DND-41 (cell line): Measurements from ENCODE around the gene PAX2.

Experiments
- ATAC-seq: fragments of 200-7000 bp; cut with Tn5 transposase; 3 replicates; pipeline ENCODE4 v1.9.1; 2021; ENCODE audit warnings: low read depth; ENCODE audit not compliant: insufficient read depth
- DNase-seq: peaks from one replicate; pipeline ENCODE4 v3.0.0-alpha.2; 2020
- H2AFZ ChIP-seq: 2 replicates; pipeline ENCODE4 v1.6.0; 2012; ENCODE audit warnings: low read depth, low read length
- H3K27ac ChIP-seq: 2 replicates; pipeline ENCODE4 v1.5.1; 2012; ENCODE audit warnings: low read length, inconsistent platforms
- H3K27me3 ChIP-seq: fragments of 200-600 bp; sonication (generic); 2 replicates; pipeline ENCODE4 v1.6.0; 2012; ENCODE audit warnings: low read length, mild to moderate bottlenecking, inconsistent platforms; ENCODE audit not compliant: insufficient read depth, poor library complexity
- H3K36me3 ChIP-seq: 2 replicates; pipeline ENCODE4 v1.5.1; 2012; ENCODE audit warnings: low read length, inconsistent platforms; ENCODE audit not compliant: insufficient read depth
- H3K4me1 ChIP-seq: 2 replicates; pipeline ENCODE4 v1.5.1; 2012; ENCODE audit warnings: mild to moderate bottlenecking, low read length; ENCODE audit not compliant: insufficient read depth
- H3K4me2 ChIP-seq: 2 replicates; pipeline ENCODE4 v1.6.0; 2012; ENCODE audit warnings: mild to moderate bottlenecking, moderate library complexity, low read length, inconsistent platforms; ENCODE audit not compliant: insufficient read depth
- H3K4me3 ChIP-seq, 2 experiments: fragments of 200-600 bp in 1 of 2; shearing (Covaris generic) in 1 of 2; 2 replicates each; pipeline ENCODE4 v1.5.1; 2012 to 2016; ENCODE audit warnings: inconsistent platforms in 2 of 2, low read length in 2 of 2, mild to moderate bottlenecking in 2 of 2, low read depth in 1 of 2, moderate library complexity in 1 of 2
- H3K79me2 ChIP-seq: 2 replicates; pipeline ENCODE4 v1.6.0; 2012; ENCODE audit warnings: low read length, inconsistent platforms; ENCODE audit not compliant: insufficient read depth
- H3K9ac ChIP-seq: 2 replicates; pipeline ENCODE4 v1.6.0; 2012; ENCODE audit warnings: low read depth, mild to moderate bottlenecking, inconsistent platforms, low read length, moderate library complexity
- H3K9me3 ChIP-seq: 2 replicates; pipeline ENCODE4 v1.5.1; 2012; ENCODE audit warnings: low read length, moderate library complexity, mild to moderate bottlenecking, inconsistent platforms; ENCODE audit not compliant: insufficient read depth, severe bottlenecking
- H4K20me1 ChIP-seq: 2 replicates; pipeline ENCODE4 v1.6.0; 2012; ENCODE audit warnings: low read length; ENCODE audit not compliant: insufficient read depth
- CTCF ChIP-seq: IDR thresholded peaks from 2 replicates; pipeline ENCODE4 v1.5.1; 2012; ENCODE audit warnings: borderline replicate concordance, low read length, moderate library complexity, mild to moderate bottlenecking; ENCODE audit not compliant: poor library complexity, severe bottlenecking; ENCODE audit errors: extremely low read depth
- EZH2 ChIP-seq: IDR thresholded peaks from 3 replicates; pipeline ENCODE4 v1.6.1; 2012; ENCODE audit warnings: borderline replicate concordance, low read depth, mild to moderate bottlenecking, moderate library complexity, low read length, inconsistent platforms; ENCODE audit not compliant: severe bottlenecking

PAX2 gene

GRCh38 chr10:100788002-100788903 lies 42.9 kb downstream of the PAX2 start:
- peaks cover 27% of the 10 kb centered on the region for H3K27me3 ChIP-seq
- H3K36me3 ChIP-seq, result no peaks in the 10 kb centered on the region
- no peak for TF ChIP-seq CTCF
- no peak overlapping the region for H3K27ac ChIP-seq
- no peaks in the 10 kb centered on the region for H3K79me2 ChIP-seq
- no peak overlapping the region for H3K4me3 ChIP-seq
- H2AFZ ChIP-seq, result no peak overlapping the region
- no peaks in the 10 kb centered on the region for H3K9me3 ChIP-seq
- no peak overlapping the region for H3K9ac ChIP-seq
- peaks cover 5% of the 10 kb centered on the region; the same call in 1 of the 2 replicates for H4K20me1 ChIP-seq
- no peak overlapping the region for H3K4me2 ChIP-seq
- no peak for ATAC-seq
- no peak for DNase-seq
- H3K4me1 ChIP-seq, result no peaks in the 10 kb centered on the region

DNA sequence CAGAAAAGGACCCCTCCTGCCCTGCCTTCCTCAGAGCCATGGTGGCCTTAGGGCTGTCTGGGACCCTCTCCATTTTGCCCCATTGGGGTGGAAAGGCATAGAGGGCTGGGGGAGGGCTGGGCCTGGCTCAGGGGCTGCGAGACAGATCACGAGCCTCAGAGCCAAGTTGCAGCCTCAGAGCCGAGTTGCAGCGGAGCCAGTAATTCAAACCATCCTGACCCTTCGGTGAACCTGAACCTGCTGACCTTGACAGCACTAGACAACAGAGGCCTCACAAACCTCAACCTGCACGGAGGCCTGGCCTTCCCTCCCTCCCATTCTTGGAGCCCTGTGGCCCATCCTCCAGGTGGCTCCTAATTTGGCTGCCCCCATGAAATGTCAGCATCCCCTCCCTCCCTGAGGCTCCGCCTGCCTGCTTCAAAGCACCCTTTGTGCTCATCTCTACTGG lies 45.4 kb downstream of the PAX2 start:
- DNase-seq (no peak), ATAC-seq (no peak)
- H3K79me2 ChIP-seq, result no peaks in the 10 kb centered on the region
- H3K4me3 ChIP-seq, result no peak overlapping the region
- H3K36me3 ChIP-seq, result no peaks in the 10 kb centered on the region
- H3K9me3 ChIP-seq, result no peaks in the 10 kb centered on the region
- peaks cover 35% of the 10 kb centered on the region for H3K27me3 ChIP-seq
- H3K27ac ChIP-seq, result no peak overlapping the region
- no peak overlapping the region for H2AFZ ChIP-seq
- peaks cover 5% of the 10 kb centered on the region; the same call in 1 of the 2 replicates for H4K20me1 ChIP-seq
- H3K4me1 ChIP-seq, result no peaks in the 10 kb centered on the region
- no peak for TF ChIP-seq EZH2
- no peak overlapping the region for H3K9ac ChIP-seq
- H3K4me2 ChIP-seq, result no peak overlapping the region

DNA sequence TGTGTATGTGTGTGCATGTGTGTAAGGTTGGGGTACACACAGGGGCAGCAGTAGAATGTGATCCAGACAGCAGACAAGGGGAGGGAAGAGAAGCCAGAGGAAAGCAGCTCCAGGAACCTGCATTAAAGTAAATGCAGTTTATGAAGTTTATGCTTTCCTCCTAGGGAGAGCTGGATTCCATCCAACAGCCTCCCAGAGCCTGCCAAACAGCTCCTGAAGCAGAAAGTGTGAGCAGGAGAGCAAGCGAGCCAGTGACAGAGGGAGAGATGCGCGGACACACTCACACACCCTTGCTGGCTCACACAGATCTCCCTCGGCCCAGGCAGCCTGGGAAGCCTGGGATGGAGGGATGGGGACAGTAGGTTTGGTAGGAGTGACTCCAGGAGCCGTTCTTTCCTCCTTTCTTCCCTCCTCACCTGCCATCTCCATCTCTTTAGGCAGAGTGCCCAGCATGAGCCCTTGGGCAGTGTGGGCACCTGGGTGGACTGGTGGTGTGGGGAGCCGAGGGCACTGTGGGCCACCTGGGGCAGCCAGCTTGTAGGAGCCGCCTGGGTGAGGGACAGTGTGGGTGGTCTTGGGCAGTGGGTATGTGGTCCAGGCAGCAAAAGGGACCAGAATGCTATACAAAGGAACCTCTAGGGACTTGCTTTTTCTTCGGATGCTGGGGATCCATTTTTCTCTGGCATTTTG lies 46.1 kb downstream of the PAX2 start:
- no peaks in the 10 kb centered on the region for H3K4me1 ChIP-seq
- no peak for TF ChIP-seq CTCF
- TF ChIP-seq EZH2, result no peak

GRCh38 chr10:100792574-100792973 lies 47.2 kb downstream of the PAX2 start:
- H3K79me2 ChIP-seq, result no peaks in the 10 kb centered on the region
- no peak overlapping the region for H3K4me2 ChIP-seq
- H3K4me3 ChIP-seq, result no peak overlapping the region
- no peak for DNase-seq
- no peak overlapping the region for H2AFZ ChIP-seq
- no peak for TF ChIP-seq EZH2
- TF ChIP-seq CTCF, result no peak
- peaks cover 31% of the 10 kb centered on the region for H3K27me3 ChIP-seq
- no peak overlapping the region for H3K27ac ChIP-seq
- H3K4me1 ChIP-seq, result no peaks in the 10 kb centered on the region
- no peaks in the 10 kb centered on the region for H3K36me3 ChIP-seq
- H4K20me1 ChIP-seq, result peaks cover 5% of the 10 kb centered on the region; the same call in 1 of the 2 replicates
- H3K9me3 ChIP-seq, result no peaks in the 10 kb centered on the region
- no peak for ATAC-seq
- H3K9ac ChIP-seq, result no peak overlapping the region

More for the DNA sequence above, 46.1 kb downstream of the PAX2 start:
- H3K4me2 ChIP-seq, result no peak overlapping the region
- no peak overlapping the region for H3K27ac ChIP-seq
- no peak overlapping the region for H3K9ac ChIP-seq
- H3K9me3 ChIP-seq, result no peaks in the 10 kb centered on the region
- H2AFZ ChIP-seq, result no peak overlapping the region
- no peaks in the 10 kb centered on the region for H3K79me2 ChIP-seq
- no peak for ATAC-seq
- peaks cover 5% of the 10 kb centered on the region; the same call in 1 of the 2 replicates for H4K20me1 ChIP-seq
- no peaks in the 10 kb centered on the region for H3K36me3 ChIP-seq
- H3K27me3 ChIP-seq, result peaks cover 31% of the 10 kb centered on the region
- H3K4me3 ChIP-seq, result no peak overlapping the region
- no peak for DNase-seq
